ENCODE measurements around the gene ENOX2.
A peak's percentile ranks its signal among the peaks of the same experiment; 100 is the strongest.

ENOX2 gene

DNA sequence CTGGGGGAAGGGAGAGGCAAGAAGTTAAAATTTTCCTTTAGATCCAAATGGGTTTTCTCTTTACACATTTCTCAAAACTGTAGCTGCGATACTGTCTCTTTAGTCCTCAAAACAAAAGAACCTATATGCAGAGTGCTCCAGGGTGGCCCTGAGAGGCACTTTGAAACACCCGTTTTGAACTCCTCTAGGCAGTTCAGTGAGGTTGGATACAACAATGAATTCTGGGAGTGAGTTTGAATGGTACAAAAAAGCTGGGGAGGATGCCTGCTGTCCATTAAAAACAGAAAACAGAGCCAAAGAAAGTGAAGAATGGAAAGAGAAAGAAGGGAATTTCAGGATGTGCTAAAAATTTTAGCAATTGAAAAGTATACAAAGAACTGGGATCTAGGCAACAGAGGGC, 23.1 kb downstream of the ENOX2 start:
- DNase-seq: no peak

DNA sequence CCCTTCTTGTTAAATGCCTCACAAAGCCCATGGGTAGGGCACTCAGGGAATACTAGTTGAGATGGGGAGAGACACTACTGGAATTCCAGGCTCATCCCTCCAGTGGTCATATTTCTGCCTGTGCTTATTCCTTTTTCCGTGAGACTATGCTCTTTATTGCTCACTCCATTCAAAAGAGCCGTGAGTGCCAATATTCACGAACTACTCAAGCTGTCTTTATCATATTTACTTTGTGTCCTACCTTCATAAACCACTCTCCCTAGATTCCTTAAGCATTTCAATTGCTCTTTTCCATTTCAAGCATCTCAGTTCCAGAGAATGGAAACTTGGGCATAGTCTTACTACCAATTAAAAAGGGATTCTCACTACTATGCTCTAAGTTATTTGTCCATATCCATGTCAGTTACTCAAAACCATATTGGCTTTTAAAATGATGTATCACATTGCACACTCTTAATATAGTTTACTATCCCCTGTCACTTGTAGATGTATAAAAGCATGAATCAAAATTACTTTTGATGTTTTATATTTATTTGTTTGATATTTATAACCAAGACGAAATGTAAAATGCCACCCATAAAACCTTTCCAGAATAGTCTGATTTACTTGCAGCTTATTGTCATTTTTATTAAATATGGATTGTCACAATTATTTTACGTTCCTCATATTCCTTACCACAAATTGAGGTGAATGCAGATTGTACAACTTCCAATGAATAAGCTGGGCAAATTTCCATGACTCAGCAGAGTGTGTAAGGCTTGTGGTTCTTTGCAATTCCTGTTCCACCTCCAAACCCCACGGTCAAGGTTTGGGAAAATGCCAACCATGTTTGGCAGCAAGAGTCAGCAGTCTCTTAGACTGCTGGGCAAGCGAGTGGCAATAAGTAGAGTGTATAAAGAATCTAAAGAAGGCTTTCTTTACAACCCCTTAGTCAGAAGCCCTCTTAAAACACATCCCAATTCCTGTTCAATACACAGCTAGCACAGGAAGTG, 24.4 kb downstream of the ENOX2 start:
- peak; percentile 83 for DNase-seq

DNA sequence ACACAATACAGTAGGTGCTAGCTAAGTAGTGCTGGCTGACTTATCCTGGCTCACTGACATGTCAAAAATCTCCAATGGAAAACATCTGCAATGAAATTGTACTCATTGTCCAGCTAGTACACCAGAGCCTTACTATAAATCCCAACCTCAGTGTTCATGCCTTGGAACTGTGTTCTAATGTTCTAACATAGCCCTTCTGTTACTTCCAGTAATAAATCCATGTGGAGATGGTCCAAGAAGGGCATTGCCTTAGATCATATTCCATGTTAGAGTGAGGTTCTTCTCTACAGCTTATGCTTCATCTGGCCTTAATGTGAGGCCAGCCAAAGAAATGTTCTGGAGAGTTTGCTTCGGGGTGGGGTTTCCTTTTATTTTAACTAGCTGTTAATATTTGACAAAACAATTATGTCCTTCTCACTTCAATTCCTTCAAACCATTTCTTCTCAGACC, 25.1 kb downstream of the ENOX2 start:
- DNase-seq: no peak

DNA sequence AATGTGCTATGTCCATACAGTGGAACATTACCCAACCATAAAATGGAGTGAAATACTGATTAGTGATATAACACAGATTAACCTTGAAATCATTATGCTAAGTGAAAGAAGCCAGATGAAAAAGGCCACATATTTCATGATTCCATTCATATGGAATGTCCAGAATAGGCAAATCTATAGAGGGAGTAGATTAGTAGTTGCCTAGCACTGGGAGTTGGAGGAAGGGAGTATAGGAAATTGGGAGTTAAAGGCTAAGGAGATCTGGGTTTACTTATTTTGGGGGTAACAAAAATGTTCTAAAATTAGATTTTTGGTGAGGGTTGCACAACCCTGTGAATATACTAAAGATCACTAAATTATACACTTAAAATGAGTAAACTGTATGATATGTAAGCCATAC, 26.8 kb downstream of the ENOX2 start:
- DNase-seq: no peak

DNA sequence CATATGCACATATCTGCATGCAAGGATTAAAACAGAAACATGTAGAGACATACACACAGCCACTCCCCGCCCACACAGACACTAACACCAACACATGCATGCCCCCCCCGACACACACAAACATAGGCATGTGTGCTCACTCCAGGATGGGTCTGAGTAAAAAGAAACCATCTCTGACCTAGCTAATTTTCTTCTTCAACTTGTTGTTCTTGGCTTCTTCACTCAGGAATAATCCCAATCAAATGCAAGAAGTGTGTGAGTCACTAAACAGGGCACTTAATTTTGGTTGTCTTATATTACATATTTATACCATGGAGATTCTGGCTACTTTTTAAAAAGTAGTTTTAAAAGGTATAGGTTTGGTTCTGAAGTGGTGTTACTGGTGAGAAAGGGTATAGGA, 28.3 kb downstream of the ENOX2 start:
- peak; percentile 5 for DNase-seq

DNA sequence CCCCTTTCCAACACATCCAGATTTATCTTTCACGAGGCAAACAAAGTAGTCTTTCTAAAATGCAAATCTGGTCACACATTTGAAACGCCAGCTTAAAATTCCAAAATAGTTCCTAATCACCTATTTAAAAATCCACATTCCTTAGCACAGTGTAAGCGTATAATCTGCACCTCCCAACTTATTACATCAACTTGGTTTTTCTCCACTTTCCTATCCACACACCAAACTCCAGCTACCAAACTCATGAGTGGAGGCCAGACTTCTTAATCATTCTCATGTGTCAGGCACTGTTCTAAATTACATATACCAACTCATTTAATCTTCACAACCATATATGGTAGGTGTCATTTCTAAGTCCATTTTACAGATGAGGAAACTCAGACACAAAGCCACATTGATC, 33.8 kb downstream of the ENOX2 start:
- peak; percentile 1 for DNase-seq

DNA sequence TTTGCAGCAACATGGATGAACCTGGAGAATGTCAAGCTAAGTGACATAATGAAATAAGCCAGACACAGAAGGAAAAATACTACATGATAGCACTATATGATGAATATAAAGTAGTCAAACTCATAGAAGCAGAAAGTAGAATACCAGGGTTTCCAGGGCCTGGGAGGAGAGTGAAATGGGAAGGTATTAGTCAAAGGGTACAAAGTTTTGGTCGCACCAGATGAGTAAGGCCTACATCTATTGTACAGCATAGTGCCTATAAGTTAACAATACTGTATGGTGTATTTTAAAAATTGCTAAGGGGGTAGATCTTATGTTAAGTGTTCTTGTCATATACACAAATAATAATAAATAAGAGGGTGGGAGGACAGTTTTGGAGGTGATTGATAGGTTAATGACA, 41.5 kb downstream of the ENOX2 start:
- DNase-seq: no peak

DNA sequence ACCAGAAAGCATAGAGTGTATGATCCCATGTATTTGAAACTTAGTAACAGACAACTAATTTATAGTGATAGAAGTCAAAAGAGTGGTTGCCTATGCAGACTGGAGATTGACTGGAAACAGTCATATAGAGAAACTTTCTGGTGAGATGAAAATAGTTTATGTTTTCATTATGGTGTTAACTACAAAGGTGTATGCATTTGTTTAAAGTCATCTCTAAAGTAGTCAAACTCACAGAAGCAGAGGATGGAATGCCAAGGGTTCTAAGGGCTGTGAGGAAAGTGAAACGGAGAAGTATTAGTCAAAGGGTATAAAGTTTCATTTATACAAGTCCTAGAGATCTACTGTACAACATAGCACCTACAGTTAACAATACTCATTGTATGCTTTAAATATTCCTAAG, 45.8 kb downstream of the ENOX2 start:
- no peak for DNase-seq

DNA sequence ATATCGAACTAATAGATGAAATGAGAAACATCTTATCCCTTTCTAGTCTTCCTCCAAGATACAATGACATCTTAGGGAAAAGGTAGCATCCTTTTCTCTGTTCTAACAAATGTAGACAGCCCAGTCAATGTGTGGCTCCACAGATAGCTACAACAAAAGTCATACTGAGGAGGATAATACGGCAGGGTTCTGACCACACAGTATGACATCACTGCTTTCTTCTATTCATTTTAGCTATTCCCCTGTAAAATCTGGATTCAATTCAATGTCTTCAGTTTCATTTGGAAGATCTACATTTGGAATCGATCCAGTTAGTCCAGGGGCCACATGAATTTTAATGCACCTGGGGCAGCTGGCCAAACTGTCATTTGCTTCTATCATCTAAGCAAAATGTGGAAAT, 51.4 kb downstream of the ENOX2 start:
- no peak for DNase-seq

- no peak for DNase-seq
Observed at GRCh38 chrX:130848763-130849162, 54.2 kb downstream of the ENOX2 start.

- DNase-seq: no peak
Observed at GRCh38 chrX:130846746-130847145, 56.3 kb downstream of the ENOX2 start.

GRCh38 chrX:130841776-130842175, 61.2 kb downstream of the ENOX2 start:
- DNase-seq: no peak

- no peak for DNase-seq
Observed at GRCh38 chrX:130840345-130840744, 62.7 kb downstream of the ENOX2 start.

DNA sequence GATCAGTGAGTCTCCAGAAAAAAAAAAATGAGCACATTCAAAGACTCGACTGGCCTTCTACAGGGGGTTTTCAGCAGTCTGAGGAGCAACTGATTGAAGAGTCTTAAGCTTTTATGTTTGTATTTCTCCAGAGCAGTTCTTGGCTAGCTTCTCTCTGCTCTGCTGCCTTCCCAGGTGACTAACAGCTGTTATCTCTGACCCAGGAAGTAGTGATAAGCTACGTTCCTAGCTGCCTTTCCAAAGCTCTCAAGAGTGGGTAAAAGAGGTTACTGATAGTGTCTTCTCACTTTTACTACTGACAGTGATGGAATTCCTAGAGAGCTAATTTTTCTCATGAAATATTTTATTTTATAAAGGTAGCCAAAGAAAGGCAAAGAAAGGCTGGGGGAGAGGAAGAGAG, 66.6 kb downstream of the ENOX2 start:
- DNase-seq: no peak

DNA sequence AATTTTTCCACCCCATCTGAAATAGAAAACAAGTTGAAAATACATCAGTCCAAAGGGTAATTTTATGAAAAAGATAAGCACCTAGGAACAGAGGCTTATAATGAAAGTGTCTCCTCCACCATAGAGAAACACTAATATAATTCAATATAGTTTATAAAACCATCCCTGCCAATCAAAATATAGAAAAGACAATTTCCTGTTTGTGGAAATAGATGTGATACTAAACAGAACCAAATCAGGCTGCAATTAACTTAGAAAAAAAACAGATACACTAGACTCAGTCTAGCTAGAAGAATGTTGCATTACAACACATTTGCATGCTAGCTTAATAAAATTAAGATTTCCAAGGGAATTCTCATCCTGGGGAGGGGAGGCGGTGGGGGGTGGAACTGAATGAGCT, 68.2 kb downstream of the ENOX2 start:
- no peak for DNase-seq

GRCh38 chrX:130834149-130834548, 68.9 kb downstream of the ENOX2 start:
- no peak for DNase-seq

GRCh38 chrX:130831347-130831722, 71.7 kb downstream of the ENOX2 start:
- no peak for DNase-seq

GRCh38 chrX:130830599-130831346, 72.2 kb downstream of the ENOX2 start:
- no peak for DNase-seq

GRCh38 chrX:130829526-130830515, 73.2 kb downstream of the ENOX2 start:
- no peak for DNase-seq

GRCh38 chrX:130828641-130829040, 74.4 kb downstream of the ENOX2 start:
- no peak for DNase-seq

DNA sequence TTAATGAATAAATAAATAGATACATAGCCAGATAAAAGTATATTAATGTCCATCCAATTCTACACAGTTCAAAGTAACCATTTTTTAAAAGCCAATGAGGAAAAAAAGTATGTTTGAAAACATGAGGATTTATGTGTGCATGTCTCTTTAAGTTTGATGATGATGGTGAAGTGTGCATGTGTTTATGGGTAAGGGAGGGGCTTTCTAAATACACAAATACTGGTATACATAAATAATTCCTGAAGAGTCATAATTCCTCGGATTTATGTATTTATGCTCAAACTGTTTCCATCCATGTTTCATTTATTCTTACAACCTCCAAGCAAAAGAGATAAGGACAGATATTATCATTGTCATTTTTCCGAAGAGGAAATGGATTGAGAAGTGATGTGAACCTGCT, 75.4 kb downstream of the ENOX2 start:
- DNase-seq: no peak

- DNase-seq: no peak
Observed at GRCh38 chrX:130826249-130826648, 76.8 kb downstream of the ENOX2 start.

DNA sequence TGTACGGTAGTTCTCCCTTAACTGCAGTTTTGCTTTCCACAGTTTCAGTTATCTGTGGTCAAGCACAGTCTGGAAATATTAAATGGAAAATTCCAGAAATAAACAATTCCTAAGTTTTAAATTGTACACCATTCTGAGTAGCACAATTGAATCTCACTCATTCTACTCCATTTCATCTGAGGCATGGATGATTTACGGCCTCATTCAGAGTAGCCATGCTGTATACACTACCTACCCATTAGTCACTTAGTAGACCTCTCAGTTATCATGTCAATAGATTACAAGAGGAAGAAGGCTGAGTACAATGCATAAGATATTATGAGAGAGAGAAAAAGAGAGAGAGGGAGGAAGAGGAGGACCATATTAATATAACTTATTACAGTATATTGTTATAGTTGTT, 77.5 kb downstream of the ENOX2 start:
- DNase-seq: no peak

Measured in EL (cell line).